Measurements from ENCODE around the gene CES1.
"Not testable (repeated sequence)": the region's sequence is repeated elsewhere in the genome, so short reads cannot be mapped to it uniquely, and the experiment has no call there.

CES1 gene

DNA sequence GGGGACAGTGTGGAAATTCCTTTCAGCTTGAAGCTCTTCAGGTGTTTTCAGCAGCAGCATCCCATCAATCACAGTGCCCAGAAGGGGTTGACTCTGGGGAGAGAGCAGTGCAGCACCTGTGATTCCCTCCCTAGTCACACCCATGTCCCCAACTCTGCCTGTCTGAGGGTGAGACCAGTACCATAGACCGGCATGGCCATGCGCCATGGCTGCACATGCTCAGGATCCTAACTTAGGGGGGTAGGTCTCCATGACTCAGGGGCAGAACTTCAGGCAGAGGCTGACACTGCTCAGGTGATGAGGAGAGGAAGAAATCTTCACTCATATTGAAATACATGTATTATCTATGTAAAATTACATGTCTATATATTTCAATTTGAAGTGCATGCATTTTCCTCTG is 19.9 kb downstream of the CES1 start:
- DNase-seq (ENCODE audit: low spot score): no peak
- in situ Hi-C loops (cut with MboI; ENCODE audit: low pct_unique_long_range_greater_than_20kb, low sequenced_read_pairs, unreplicated experiment): no loop called here
- TF ChIP-seq, protein P1, sequence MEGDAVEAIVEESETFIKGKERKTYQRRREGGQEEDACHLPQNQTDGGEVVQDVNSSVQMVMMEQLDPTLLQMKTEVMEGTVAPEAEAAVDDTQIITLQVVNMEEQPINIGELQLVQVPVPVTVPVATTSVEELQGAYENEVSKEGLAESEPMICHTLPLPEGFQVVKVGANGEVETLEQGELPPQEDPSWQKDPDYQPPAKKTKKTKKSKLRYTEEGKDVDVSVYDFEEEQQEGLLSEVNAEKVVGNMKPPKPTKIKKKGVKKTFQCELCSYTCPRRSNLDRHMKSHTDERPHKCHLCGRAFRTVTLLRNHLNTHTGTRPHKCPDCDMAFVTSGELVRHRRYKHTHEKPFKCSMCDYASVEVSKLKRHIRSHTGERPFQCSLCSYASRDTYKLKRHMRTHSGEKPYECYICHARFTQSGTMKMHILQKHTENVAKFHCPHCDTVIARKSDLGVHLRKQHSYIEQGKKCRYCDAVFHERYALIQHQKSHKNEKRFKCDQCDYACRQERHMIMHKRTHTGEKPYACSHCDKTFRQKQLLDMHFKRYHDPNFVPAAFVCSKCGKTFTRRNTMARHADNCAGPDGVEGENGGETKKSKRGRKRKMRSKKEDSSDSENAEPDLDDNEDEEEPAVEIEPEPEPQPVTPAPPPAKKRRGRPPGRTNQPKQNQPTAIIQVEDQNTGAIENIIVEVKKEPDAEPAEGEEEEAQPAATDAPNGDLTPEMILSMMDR (IDR thresholded peaks at IDR 0.05; ENCODE audit: extremely low read depth, insufficient read depth, missing control alignments): no peak

DNA sequence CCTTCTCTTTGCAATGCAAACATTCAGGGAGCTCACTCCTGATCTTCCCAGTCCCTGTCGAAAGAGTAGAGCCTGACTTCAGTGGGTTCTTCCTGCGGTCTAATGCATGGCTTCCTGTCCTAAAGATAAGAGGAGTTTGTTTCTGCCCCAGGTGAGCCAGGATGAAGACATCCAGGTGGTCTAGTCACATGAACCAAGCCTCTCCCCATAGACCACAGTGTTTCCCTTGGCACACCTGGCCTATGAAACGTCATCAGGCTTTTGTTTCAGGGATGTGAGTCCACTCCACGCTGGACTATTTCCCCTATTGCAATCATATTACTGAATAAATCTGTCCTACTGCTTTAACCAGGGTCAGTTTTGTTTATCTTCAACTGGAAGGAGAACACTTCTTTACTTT is 21.1 kb downstream of the CES1 start:
- DNase-seq (ENCODE audit: low spot score): no peak
- in situ Hi-C loops (cut with MboI; ENCODE audit: low pct_unique_long_range_greater_than_20kb, low sequenced_read_pairs, unreplicated experiment): no loop called here
- TF ChIP-seq, protein P1 (IDR thresholded peaks at IDR 0.05; ENCODE audit: extremely low read depth, insufficient read depth, missing control alignments): no peak

DNA sequence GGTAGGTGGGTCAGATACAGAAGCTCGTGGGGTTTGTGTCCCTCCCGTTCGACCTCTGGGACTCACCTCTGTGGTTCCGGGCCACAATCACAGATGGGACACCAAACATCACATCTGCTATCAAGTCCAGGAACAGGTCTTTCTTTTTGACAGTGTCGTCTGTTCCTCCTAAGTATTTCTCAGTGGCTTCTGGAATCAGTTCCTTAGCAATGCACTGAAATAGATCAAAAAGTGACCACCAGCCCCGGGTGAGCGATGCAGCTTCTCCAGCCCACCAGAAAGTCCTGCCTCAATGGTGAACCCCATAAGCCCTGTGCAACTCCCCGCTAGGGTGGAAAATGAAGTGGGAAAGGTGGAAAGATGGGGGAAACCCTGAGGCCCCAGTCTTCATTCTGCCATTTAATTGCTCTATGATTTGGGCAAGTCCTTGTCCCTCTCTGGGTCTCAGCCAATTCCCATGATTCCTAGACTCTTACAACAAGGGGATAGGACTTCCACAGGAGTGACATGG is 22.4 kb downstream of the CES1 start:
- DNase-seq (ENCODE audit: low spot score): no peak
- TF ChIP-seq, protein P1 (IDR thresholded peaks at IDR 0.05; ENCODE audit: extremely low read depth, insufficient read depth, missing control alignments): no peak
- in situ Hi-C loops (cut with MboI; ENCODE audit: low pct_unique_long_range_greater_than_20kb, low sequenced_read_pairs, unreplicated experiment): no loop called here

DNA sequence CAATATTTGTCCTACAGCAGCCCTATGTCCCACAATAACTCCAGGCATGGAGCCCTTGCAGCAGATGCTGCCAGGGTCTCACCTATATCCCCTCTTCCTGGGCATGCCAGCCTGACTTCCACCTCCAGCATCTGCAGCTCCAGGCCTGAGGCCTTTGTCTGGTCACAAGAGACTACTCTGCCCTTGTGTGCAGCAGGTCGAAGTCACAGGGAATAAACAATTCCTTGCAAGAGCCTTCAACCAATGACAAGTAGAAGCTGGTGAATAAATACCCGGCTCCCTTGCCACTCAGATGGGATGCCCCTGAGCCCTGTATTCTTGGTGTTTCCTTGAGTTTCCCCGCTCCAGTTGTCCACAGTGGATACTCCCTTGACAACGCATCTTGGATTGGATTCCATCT is 23.0 kb downstream of the CES1 start:
- DNase-seq (ENCODE audit: low spot score): no peak
- in situ Hi-C loops (cut with MboI; ENCODE audit: low pct_unique_long_range_greater_than_20kb, low sequenced_read_pairs, unreplicated experiment): no loop called here
- TF ChIP-seq, protein P1 (IDR thresholded peaks at IDR 0.05; ENCODE audit: extremely low read depth, insufficient read depth, missing control alignments): no peak

DNA sequence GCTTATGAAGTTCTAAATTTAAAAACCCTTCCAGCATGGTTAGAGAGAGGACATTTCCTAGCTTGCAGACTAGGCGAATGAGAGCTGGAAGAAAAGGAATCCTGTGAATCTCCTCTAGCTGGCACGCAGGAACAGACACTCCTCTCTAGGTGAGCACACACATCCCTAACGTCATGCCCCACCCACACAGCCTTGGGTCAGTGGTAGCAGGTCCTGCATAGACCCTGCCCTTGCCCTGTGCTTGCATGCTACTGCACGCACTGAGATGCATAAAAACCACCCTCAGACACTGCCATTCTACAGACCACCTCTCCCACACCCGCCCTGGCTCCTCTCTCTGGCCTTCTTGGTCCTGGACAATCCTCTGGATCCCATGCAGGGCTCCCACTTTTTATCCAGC is 23.5 kb downstream of the CES1 start:
- DNase-seq (ENCODE audit: low spot score): no peak
- in situ Hi-C loops (cut with MboI; ENCODE audit: low pct_unique_long_range_greater_than_20kb, low sequenced_read_pairs, unreplicated experiment): no loop called here
- TF ChIP-seq, protein P1 (IDR thresholded peaks at IDR 0.05; ENCODE audit: extremely low read depth, insufficient read depth, missing control alignments): no peak

DNA sequence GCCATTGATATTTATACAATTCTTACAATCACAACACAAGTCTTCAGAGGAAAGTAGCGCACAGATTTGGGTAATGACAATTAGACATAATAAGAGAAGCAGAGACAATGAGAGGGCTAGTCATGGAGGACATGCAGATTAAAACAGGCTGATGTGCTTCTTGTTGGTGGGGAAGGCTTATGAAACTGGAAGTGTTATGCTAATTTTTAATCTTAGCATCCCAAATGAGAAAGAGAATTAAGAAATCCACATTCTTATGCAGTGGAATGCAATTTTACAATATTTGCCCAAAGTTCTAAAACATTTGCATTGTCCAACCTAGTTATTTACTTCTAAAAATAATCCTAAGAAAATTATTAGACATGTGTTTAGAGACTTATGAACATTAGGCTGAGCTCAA is 24.6 kb downstream of the CES1 start:
- in situ Hi-C loops (cut with MboI; ENCODE audit: low pct_unique_long_range_greater_than_20kb, low sequenced_read_pairs, unreplicated experiment): not testable (repeated sequence)

DNA sequence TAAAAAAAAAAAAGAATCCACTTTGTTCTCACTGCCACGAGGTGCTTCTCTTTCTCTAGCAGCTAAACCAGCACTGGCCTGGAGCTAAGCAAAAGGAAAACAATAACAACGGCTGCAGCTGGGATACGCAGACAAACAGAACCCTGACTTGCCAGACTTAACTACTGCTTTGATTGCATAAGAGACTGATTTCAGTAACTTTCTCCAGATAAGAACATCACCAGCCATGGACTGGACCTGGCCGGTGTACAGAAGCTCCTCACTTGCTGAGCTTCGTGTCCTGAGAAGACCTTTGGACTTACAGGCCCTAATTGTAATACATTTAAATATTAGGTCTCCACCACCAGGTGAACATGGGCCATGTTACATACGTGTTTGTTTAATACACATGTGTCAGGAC is 27.8 kb downstream of the CES1 start:
- DNase-seq (ENCODE audit: low spot score); in situ Hi-C loops (cut with MboI; ENCODE audit: low pct_unique_long_range_greater_than_20kb, low sequenced_read_pairs, unreplicated experiment): not testable (repeated sequence)

More for the DNA sequence above, 24.6 kb downstream of the CES1 start:
- DNase-seq (ENCODE audit: low spot score): not testable (repeated sequence)

DNA sequence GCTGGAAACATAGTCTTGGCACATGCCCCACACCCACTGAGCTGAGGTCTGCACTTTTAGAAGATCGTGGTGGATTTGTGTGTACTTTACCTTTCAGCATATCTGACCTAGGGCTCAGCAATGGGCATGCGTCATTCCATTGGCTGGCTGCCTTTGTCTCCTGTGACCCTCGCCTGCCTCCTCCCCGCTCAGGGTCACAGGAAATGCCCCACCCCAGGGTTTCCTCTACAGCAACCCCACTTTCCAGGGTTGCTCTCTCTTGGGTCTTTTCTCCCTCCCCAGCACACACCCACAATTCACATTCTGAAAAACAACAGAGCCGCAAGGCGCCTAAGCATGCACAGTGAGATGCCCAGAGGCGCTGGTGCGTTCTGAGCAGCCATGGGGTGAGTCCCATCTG is 29.2 kb downstream of the CES1 start:
- DNase-seq (ENCODE audit: low spot score); in situ Hi-C loops (cut with MboI; ENCODE audit: low pct_unique_long_range_greater_than_20kb, low sequenced_read_pairs, unreplicated experiment): not testable (repeated sequence)

DNA sequence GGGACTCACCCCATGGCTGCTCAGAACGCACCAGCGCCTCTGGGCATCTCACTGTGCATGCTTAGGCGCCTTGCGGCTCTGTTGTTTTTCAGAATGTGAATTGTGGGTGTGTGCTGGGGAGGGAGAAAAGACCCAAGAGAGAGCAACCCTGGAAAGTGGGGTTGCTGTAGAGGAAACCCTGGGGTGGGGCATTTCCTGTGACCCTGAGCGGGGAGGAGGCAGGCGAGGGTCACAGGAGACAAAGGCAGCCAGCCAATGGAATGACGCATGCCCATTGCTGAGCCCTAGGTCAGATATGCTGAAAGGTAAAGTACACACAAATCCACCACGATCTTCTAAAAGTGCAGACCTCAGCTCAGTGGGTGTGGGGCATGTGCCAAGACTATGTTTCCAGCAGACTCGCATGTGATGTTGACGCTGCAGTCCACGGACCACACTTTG is 39.9 kb downstream of the CES1 start:
- in situ Hi-C loops (cut with MboI; ENCODE audit: low pct_unique_long_range_greater_than_20kb, low sequenced_read_pairs, unreplicated experiment); DNase-seq (ENCODE audit: low spot score): not testable (repeated sequence)

DNA sequence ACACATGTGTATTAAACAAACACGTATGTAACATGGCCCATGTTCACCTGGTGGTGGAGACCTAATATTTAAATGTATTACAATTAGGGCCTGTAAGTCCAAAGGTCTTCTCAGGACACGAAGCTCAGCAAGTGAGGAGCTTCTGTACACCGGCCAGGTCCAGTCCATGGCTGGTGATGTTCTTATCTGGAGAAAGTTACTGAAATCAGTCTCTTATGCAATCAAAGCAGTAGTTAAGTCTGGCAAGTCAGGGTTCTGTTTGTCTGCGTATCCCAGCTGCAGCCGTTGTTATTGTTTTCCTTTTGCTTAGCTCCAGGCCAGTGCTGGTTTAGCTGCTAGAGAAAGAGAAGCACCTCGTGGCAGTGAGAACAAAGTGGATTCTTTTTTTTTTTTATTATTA is 41.4 kb downstream of the CES1 start:
- DNase-seq (ENCODE audit: low spot score); in situ Hi-C loops (cut with MboI; ENCODE audit: low pct_unique_long_range_greater_than_20kb, low sequenced_read_pairs, unreplicated experiment): not testable (repeated sequence)

DNA sequence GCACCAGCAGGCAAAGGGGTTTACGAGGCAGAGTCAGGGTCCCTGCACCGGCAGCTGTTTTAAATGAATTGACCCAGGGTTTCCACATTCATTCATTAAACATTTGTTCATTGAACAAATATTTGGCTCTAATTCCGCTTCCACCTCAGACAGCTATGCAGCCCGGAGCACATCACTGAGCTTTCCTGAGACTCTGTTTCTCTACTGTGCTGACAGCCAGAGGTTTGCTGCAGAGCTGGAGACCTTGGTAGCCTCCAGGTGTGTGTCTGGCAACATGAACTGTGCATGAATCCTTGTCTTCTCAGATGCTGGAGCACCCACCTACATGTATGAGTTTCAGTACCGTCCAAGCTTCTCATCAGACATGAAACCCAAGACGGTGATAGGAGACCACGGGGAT is 42.7 kb downstream of the CES1 start:
- in situ Hi-C loops (cut with MboI; ENCODE audit: low pct_unique_long_range_greater_than_20kb, low sequenced_read_pairs, unreplicated experiment); DNase-seq (ENCODE audit: low spot score): not testable (repeated sequence)

DNA sequence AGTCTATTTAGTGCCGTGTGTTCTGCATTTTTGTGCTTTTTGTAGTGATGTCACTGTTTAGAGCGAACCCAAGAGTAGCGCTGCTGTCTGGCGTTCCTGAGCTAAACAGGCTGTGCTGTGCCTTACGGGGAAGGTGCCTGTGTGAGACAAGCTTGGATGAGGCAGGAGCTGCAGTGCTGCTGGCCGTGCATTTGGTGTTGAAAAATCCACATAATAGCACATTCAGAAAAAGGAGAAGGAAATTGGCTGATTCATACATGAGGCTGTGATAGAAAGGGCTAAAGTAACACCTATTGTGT is 50.2 kb downstream of the CES1 start:
- in situ Hi-C loops (cut with MboI; ENCODE audit: low pct_unique_long_range_greater_than_20kb, low sequenced_read_pairs, unreplicated experiment); DNase-seq (ENCODE audit: low spot score): not testable (repeated sequence)
